RWPE2 (cell line): ENCODE results near the gene NUDT3.

Source experiments
- ATAC-seq: fragments of 200-7000 bp; cut with Tn5 transposase; 3 replicates; pipeline ENCODE4 v1.9.1; 2021; ENCODE audit warnings: low read depth
- DNase-seq: peaks from one replicate; pipeline ENCODE4 v3.0.0-alpha.2; 2020; ENCODE audit warnings: low spot score
- H3K27ac ChIP-seq: fragments of 450-650 bp; 2 replicates; pipeline ENCODE4 v1.5.1; 2017; ENCODE audit warnings: mild to moderate bottlenecking; ENCODE audit not compliant: poor library complexity, severe bottlenecking
- H3K27me3 ChIP-seq: fragments of 250-450 bp; sonication (Bioruptor Pico); 2 replicates; pipeline ENCODE4 v1.5.1; 2021; ENCODE audit warnings: mild to moderate bottlenecking, moderate library complexity; ENCODE audit not compliant: insufficient read depth, poor library complexity, severe bottlenecking
- H3K36me3 ChIP-seq: fragments of 250-450 bp; sonication (Bioruptor Pico); 2 replicates; pipeline ENCODE4 v1.5.1; 2020; ENCODE audit warnings: low read depth, mild to moderate bottlenecking, moderate library complexity
- H3K4me1 ChIP-seq: fragments of 250-450 bp; sonication (Bioruptor Pico); 2 replicates; pipeline ENCODE4 v1.5.1; 2021; ENCODE audit warnings: mild to moderate bottlenecking, moderate library complexity; ENCODE audit not compliant: insufficient read depth, poor library complexity, severe bottlenecking
- H3K4me3 ChIP-seq: fragments of 250-450 bp; sonication (Bioruptor Pico); 2 replicates; pipeline ENCODE4 v1.5.1; 2021; ENCODE audit warnings: mild to moderate bottlenecking, moderate library complexity; ENCODE audit not compliant: severe bottlenecking
- H3K9me3 ChIP-seq: fragments of 250-450 bp; sonication (Bioruptor Pico); 2 replicates; pipeline ENCODE4 v1.5.1; 2021; ENCODE audit warnings: mild to moderate bottlenecking, moderate library complexity; ENCODE audit not compliant: severe bottlenecking
- TF ChIP-seq, protein P1 (sequence below): fragments of 450-650 bp; IDR thresholded peaks from one replicate; pipeline ENCODE4 v1.5.1; 2017; ENCODE audit warnings: mild to moderate bottlenecking, moderate library complexity; ENCODE audit not compliant: poor library complexity, severe bottlenecking

Gene NUDT3

DNA sequence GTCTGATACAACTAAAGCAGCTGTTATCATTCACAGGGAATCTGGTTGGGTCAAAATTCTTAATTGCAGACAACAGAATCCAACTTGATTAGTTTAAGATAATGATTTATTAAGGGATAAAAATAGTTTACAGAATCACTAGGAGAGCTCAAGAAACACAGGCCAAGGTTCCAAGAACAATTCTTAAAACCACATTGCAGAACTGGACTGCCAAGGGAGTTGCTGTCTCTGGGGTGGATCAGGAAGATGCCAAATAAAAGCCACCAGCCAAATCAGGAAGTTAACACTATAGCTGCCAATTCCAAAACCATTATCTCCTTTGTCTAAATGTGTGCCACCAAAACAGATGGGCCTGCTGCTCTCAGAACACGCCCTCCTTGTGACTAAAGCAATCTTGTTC, 53.7 kb downstream of the NUDT3 start:
- H3K9me3 ChIP-seq: no peaks in the 10 kb centered on the region
- DNase-seq: no peak
- TF ChIP-seq, protein P1, sequence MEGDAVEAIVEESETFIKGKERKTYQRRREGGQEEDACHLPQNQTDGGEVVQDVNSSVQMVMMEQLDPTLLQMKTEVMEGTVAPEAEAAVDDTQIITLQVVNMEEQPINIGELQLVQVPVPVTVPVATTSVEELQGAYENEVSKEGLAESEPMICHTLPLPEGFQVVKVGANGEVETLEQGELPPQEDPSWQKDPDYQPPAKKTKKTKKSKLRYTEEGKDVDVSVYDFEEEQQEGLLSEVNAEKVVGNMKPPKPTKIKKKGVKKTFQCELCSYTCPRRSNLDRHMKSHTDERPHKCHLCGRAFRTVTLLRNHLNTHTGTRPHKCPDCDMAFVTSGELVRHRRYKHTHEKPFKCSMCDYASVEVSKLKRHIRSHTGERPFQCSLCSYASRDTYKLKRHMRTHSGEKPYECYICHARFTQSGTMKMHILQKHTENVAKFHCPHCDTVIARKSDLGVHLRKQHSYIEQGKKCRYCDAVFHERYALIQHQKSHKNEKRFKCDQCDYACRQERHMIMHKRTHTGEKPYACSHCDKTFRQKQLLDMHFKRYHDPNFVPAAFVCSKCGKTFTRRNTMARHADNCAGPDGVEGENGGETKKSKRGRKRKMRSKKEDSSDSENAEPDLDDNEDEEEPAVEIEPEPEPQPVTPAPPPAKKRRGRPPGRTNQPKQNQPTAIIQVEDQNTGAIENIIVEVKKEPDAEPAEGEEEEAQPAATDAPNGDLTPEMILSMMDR: no peak
- no peaks in the 10 kb centered on the region for H3K4me1 ChIP-seq
- H3K4me3 ChIP-seq: no peak overlapping the region
- H3K27me3 ChIP-seq: no peaks in the 10 kb centered on the region
- H3K27ac ChIP-seq: no peak overlapping the region
- H3K36me3 ChIP-seq: peaks cover 35% of the 10 kb centered on the region
- no peak for ATAC-seq

DNA sequence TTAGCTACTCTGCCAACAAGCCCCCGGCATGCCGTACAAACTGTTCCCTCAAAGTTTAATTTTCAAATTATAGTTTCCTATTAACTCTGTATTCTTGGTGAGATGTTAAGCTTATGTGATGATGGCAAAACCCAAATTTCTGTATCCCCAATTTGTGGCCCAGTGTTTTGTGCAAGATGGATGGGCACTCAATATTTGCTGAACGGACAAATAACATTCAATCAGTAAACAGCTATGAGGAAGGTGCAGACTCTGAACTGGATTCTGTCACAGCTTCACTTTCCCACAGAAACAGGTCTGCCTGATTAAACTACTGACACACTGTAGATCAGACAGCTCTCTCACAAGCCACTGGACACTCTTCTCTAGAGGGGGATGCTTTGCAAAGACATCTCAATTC, 54.1 kb downstream of the NUDT3 start:
- no peak overlapping the region for H3K4me3 ChIP-seq
- no peaks in the 10 kb centered on the region for H3K27me3 ChIP-seq
- TF ChIP-seq, protein P1: no peak
- ATAC-seq (no peak), DNase-seq (no peak)
- H3K9me3 ChIP-seq: no peaks in the 10 kb centered on the region
- H3K27ac ChIP-seq: no peak overlapping the region
- no peaks in the 10 kb centered on the region for H3K4me1 ChIP-seq
- H3K36me3 ChIP-seq: peaks cover 35% of the 10 kb centered on the region

DNA sequence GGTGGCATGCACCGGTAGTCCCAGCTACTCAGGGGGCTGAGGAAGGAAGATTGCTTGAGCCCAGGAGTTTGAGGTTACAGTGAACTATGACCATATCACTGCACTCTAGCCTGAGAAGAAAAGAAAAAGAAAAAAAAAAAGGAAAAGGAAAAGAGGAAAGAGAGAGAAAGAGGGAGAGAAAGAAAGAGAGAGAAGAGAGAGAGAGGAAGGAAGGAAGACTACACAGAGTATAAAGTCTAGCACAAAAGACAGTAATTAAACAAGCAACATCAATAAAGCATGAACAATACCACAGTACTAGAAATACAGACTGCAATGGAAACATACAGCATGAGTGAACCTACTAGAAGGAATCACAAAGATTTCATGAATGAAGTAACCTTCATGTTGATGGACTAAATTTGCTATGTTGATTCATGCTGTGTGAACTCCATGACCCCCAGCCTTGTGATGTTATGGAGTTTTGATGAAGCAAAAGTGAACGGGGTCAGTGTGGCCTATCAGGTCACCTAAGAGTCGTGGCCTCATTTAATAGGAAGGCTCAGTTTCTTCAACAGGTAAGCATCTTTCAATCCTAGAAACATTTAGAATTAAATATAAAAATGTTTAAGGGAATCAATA, 57.6 kb downstream of the NUDT3 start:
- H3K4me3 ChIP-seq: no peak overlapping the region
- H3K9me3 ChIP-seq: no peaks in the 10 kb centered on the region
- TF ChIP-seq, protein P1: no peak
- ATAC-seq: no peak
- peaks cover 29% of the 10 kb centered on the region for H3K36me3 ChIP-seq
- no peak for DNase-seq
- H3K4me1 ChIP-seq: no peaks in the 10 kb centered on the region
- H3K27ac ChIP-seq: no peak overlapping the region
- H3K27me3 ChIP-seq: no peaks in the 10 kb centered on the region

DNA sequence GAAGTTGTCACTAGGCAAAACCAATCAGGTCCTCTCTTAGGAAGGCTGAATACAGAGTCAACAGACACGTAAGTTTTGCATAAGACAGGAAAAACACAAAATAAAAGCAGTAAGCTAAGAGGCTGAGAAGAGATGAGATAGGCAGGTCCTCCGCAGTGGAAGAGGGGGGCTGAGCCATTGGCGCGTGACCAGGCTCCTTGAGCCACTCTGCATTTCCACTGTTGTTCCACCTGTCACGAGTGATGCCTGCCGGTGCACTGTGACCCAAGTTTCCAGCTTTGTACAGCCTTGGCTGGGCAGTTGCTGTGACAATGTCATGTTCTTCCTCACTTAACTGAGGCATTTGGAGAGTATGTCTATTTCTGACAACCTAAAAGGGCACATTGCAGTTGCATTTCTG, 58.6 kb downstream of the NUDT3 start:
- DNase-seq: no peak
- ATAC-seq: no peak
- Histone ChIP-seq H3K4me1 (no peaks in the 10 kb centered on the region), H3K27ac (no peak overlapping the region), H3K9me3 (no peaks in the 10 kb centered on the region), H3K36me3 (peaks cover 26% of the 10 kb centered on the region), H3K27me3 (no peaks in the 10 kb centered on the region), H3K4me3 (no peak overlapping the region)
- TF ChIP-seq, protein P1: no peak

DNA sequence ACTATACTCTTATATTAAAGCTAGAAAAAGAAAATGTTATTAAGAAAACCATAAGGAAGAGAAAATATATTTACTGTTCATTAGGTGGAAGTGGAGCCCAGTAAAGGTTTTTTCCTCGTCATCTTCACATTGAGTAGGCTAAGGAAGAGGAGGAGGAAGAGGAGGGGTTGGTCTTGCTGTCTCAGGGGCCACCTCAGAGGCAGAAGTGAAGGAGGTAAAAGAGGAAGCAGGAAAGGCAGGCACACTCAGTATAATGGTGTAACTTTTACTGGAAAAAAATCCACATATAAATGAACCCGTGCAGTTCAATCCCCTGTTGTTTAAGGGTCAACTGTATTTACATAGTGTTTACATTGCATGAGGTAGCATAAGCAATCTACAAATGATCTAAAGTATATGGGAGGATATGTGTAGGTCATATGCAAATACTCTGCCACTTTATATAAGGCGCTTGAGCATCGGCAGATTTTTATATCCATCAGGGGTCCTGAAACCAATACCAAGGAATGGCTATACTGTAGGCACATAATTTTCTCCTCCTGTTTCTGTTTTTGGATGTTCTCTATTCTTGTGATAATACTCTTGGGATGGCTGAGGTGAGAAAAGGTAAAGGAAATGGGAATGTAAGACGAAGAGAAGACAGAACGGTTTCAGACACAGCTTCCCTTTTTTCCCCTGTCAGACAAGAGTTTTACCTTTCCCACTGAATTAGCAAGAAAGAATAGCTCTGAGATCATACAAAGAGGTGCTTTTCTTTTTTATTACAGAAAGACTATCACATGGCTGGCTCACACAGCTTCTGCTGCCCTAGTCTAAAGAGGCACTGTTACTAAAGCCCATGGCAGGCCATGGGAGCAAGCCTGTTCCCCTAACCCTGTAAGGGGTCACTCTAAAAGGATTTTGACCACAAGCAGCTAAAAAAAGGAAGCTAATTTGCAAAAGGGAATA, 59.9 kb downstream of the NUDT3 start:
- no peaks in the 10 kb centered on the region for H3K9me3 ChIP-seq
- DNase-seq: no peak
- TF ChIP-seq, protein P1: no peak
- H3K4me1 ChIP-seq: no peaks in the 10 kb centered on the region
- H3K27ac ChIP-seq: no peak overlapping the region
- ATAC-seq: no peak
- peaks cover 23% of the 10 kb centered on the region for H3K36me3 ChIP-seq
- no peaks in the 10 kb centered on the region for H3K27me3 ChIP-seq
- H3K4me3 ChIP-seq: no peak overlapping the region
